Hepatic stellate cell (primary cell): ENCODE results near the gene HOXD10.

Experiments
- DNase-seq: peaks from one replicate; pipeline ENCODE4 v3.0.0; 2011; ENCODE audit warnings: low spot score

HOXD10 gene

DNA sequence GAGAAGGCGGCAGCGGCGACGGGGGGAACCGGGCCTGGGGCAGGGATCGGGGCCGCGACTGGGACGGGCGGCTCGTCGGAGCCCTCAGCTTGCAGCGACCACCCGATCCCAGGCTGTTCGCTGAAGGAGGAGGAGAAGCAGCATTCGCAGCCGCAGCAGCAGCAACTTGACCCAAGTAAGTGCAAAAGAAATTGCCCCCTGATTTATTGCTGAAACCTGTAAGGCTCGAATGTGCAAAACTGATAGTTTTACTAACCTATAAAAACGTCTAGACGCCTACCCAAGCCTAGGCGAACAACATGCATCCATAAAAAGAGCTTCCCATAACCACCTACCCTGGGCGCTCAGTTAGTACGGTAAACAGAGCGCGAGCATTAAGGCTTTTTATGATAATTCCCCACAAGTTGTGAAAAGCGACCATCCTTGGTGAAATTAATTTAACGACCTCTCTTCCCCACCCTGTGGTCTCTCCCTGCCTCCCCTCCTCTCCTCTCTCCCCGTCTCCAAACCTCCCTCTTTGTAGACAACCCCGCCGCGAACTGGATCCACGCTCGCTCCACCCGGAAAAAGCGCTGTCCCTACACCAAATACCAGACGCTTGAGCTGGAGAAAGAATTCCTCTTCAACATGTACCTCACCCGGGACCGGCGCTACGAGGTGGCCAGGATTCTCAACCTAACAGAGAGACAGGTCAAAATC is 7.0 kb downstream of the HOXD10 start:
- DNase-seq, result no peak

DNA sequence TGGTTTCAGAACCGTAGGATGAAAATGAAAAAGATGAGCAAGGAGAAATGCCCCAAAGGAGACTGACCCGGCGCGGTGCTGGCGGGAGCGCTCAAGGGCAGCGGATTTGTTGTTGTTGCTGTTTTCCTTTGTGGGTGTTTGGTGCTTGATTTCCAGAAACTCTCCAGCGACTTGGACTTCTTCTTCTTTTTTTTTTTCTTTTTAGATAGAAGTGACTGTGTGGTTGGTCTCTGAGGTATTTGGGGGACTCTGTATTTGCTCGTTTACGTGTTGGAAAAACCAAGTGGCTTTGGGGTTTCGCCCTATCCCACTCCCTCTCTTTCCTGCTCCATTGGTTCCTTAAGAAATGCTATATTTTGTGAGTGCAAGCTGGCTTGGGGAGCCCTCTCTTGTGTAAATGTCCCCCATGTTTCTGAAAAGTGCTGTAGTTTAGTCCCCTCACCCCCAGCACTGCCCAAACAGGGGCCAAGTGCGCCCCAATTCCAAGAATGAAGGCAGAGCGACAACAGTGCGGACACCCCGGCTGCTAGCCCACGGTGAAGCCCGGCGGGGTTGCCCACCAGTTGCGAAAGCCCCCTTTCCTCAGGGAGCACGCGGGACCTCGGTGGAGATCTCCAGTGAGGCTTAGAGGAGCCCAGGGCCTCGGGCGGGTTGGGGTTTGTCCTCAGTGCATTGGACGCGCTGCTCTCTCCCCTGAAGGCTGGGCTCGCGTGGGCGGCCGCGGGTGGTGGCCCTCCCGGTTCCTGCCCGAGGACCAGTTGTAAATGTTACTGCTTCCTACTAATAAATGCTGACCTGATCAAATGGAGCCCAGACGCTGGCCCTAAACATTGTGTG is 7.8 kb downstream of the HOXD10 start:
- no peak for DNase-seq

- no peak for DNase-seq
Observed at GRCh38 chr2:176124947-176125771, 8.6 kb downstream of the HOXD10 start.

DNA sequence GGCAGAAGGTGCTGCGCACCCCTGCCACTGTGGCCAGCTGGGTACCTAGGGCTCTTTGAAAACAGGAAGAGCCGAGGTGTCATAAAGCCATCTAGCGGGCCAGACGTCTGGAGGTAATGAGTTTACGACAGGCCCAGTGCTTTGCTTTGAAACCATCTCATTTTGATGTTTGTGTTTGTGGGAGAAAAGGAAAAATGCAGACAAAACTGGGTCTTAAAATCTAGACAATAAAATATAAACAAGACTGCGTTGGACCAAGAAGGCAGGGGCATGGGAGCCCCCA is 9.1 kb downstream of the HOXD10 start:
- no peak for DNase-seq

GRCh38 chr2:176126929-176127773 is 10.6 kb downstream of the HOXD10 start:
- DNase-seq, result peak; percentile 65

- no peak for DNase-seq
Observed at GRCh38 chr2:176127774-176128072, 11.1 kb downstream of the HOXD10 start.

- DNase-seq, result no peak
Observed at GRCh38 chr2:176128172-176128981, 11.8 kb downstream of the HOXD10 start.

DNA sequence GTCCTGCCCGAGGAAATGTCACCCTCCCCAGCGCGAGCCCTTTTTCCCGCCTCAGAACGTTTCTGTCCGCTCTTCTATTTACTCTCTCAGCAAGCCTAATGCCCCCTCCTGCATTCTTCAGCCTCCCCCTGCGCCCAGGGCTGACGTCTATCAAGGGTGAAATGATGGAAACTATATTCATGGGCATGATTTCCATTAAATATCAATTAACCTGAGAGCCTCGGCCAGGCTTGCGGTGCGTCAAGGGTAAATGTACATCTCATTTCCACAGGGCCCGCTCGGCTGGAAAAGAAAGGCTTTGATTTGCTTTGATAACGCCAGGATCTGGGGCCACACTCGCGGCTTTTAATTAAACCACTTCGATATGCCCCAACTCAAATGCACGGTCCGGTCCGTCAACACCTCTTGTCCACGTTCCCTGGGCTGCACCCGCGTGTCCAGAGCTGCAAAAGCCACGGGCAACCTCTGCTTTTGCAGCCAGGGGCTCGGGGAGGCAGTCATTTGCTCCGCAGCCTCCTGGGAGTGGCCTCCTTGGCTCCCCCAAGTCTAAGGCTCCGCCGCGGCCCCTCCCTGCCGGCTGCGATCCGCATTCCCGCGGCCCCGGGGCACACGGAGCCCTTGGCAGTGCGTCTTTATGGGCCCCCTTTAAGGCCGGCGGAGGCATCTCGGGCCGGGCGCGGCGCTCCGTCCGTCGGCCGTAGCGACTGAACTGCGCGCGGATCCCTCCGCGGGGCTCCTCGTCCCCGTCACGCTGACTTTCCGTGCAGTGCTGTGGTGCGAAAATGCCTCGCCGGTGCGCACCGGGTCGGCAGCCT is 12.6 kb downstream of the HOXD10 start, which contains the start of gene HOXD8:
Gene HOXD8, plus strand, starts transcription at position 724 of the 815 bp plus-strand sequence. CDS start 662 bp downstream, outside the sequence.
- DNase-seq, result no peak

DNA sequence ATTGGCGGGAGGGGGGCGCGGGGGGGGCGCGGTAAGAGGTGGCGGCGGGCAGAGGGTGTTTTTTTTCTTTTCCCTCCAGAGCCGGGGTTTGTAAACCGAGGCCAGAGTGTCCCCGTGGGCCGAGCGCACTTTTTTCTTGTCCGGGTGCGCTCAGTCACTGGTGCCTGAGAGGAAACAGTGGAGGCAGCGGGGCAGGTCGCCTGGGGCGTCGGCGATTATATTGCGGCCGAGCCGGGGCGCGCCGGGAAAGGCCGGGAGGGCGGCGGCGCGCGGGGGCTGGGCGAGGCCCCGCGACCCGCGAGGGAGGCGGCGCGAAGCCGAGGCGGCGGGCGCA is 13.2 kb downstream of the HOXD10 start:
- DNase-seq, result no peak

- no peak for DNase-seq
Observed at GRCh38 chr2:176130147-176130956, 13.8 kb downstream of the HOXD10 start.

DNA sequence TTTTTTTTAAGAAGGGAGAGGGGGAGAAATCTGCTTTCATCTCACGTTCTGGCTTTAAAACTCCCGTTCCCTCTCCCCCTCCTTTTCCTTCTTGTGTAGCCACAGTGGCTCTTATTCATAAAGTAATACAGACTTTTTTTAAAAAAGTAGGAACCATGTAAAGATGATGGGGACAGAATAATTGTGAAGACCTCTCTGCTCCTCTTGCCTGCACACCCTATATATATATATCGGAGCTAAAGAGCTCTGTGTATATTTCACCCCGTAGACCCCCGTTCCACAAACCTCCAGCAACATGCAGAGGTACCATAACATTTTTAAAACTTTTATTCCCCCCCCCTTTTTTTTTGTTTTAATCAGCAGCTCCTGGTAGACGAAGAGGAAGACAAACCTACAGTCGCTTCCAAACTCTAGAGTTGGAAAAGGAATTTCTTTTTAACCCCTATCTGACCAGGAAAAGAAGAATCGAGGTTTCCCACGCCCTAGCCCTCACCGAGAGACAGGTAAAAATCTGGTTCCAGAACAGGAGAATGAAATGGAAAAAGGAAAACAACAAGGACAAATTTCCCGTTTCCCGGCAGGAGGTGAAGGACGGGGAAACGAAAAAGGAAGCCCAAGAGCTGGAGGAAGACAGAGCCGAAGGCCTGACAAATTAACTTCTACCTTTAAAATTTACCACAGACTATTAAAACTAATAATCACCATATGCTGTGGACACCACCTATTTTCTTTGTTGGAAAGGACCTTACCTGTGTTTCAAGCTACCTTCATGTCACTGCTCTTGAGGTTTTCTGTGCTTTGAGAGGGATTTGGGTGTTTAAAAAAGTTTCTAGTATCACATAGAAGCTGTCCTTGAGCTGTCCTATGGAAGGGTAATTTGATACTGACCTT is 14.6 kb downstream of the HOXD10 start:
- no peak for DNase-seq

DNA sequence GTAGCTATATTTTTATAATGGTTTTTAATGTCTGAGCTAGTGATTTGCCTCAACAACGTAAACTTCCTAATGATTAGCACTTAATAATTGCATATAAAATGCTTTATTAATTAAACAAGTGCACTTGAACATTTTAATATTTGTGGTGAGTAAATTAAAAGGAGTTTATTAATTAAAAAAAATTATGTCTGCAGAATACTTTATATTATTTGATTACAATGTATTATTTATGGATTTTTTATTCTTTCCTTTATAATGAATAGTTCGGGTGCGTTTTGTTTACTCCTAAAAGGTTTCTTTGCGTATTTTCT is 15.2 kb downstream of the HOXD10 start:
- DNase-seq, result no peak

- DNase-seq, result no peak
Observed at GRCh38 chr2:176132205-176133171, 15.9 kb downstream of the HOXD10 start.

- DNase-seq, result no peak
Observed at GRCh38 chr2:176133389-176133788, 16.8 kb downstream of the HOXD10 start.

GRCh38 chr2:176134035-176134434 is 17.5 kb downstream of the HOXD10 start:
- no peak for DNase-seq

DNA sequence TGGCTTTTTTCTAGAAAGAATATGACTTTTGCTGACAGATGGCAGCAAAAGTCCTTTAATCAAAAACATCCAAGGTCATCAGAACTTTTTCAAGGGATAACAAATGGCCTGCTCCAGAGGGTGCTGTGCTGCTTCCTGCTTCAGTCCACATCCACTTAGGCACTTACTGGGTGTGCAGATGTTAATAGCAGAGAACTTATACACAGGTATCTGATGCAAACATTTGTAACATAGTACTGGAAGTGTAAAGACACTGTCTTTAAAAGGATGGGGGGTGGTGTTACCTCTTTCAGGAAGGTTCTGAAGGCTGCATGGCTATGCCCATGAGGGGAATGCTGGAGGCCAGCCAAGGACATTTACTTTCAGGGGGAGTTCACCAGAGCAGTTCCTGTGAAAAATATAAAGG is 18.5 kb downstream of the HOXD10 start:
- DNase-seq, result no peak
